GM19351 (cell line): Measurements from ENCODE around the gene SPRING1.
"Not testable (repeated sequence)": the region's sequence is repeated elsewhere in the genome, so short reads cannot be mapped to it uniquely, and the experiment has no call there.

Experiments used
- ATAC-seq: cut with Tn5 transposase; IDR thresholded peaks from one replicate; pipeline ENCODE4 v1.9.1; 2021; ENCODE audit warnings: mild to moderate bottlenecking, moderate library complexity; ENCODE audit not compliant: unreplicated experiment

The SPRING1 gene

GRCh38 chr12:116742787-116743186 lies 4.9 kb upstream of the SPRING1 start:
- not testable (repeated sequence) for ATAC-seq

GRCh38 chr12:116739381-116739887 lies 1.6 kb upstream of the SPRING1 start:
- no peak for ATAC-seq

GRCh38 chr12:116736962-116737773 lies 701 bp downstream of the SPRING1 start:
- no peak for ATAC-seq

- ATAC-seq, result no peak
Observed at GRCh38 chr12:116735951-116736599, 1.8 kb downstream of the SPRING1 start.

GRCh38 chr12:116735084-116735483 lies 2.8 kb downstream of the SPRING1 start:
- ATAC-seq, result no peak

GRCh38 chr12:116734156-116734768 lies 3.6 kb downstream of the SPRING1 start:
- ATAC-seq, result no peak

GRCh38 chr12:116731801-116732200 lies 6.1 kb downstream of the SPRING1 start:
- no peak for ATAC-seq

- ATAC-seq, result no peak
Observed at GRCh38 chr12:116727891-116728290, 10.0 kb downstream of the SPRING1 start.

- ATAC-seq, result no peak
Observed at GRCh38 chr12:116727261-116727660, 10.6 kb downstream of the SPRING1 start.

GRCh38 chr12:116726694-116727093 lies 11.2 kb downstream of the SPRING1 start:
- no peak for ATAC-seq

- no peak for ATAC-seq
Observed at GRCh38 chr12:116722245-116722644, 15.6 kb downstream of the SPRING1 start.

GRCh38 chr12:116719731-116720528 lies 17.9 kb downstream of the SPRING1 start:
- no peak for ATAC-seq

GRCh38 chr12:116718655-116719454 lies 19.0 kb downstream of the SPRING1 start:
- ATAC-seq, result no peak

- ATAC-seq, result no peak
Observed at GRCh38 chr12:116717466-116718437, 20.1 kb downstream of the SPRING1 start.

- no peak for ATAC-seq
Observed at GRCh38 chr12:116714175-116714574, 23.7 kb downstream of the SPRING1 start.

- no peak for ATAC-seq
Observed at GRCh38 chr12:116713527-116713926, 24.3 kb downstream of the SPRING1 start.

- no peak for ATAC-seq
Observed at GRCh38 chr12:116712458-116713303, 25.2 kb downstream of the SPRING1 start.
